ENCODE results near the gene VCL. TPM values are rescaled to one million over a fixed set of nuclear protein-coding genes. Genes with fewer than 3 reads are reported as not detected.
"Not testable (repeated sequence)": the region's sequence is repeated elsewhere in the genome, so short reads cannot be mapped to it uniquely, and the experiment has no call there.

VCL gene
- total RNA-seq, 1 donor from 2014 or later = 131 TPM

DNA sequence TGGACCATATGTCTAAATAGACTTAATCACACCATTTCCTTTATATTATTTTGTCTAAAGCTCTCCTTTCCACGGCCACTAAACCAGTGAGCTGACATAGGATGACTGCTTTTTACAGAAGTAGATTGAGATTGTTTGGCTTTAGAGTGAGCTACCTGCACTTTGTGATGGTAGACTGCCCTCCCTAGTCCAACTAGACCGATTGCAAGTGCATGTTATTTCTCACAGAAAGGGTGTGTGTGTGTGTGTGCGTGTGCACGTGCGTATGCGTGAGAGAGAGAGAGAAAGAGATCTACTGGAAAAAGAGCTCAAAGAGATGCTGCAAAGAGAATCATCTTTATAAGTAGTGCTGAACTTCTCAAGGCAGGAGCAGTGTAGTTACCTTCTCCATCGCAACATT, 60.7 kb downstream of the VCL start:
- peak overlapping the region; percentile 11 for H3K27ac Mint-ChIP-seq
- no peak for DNase-seq (ENCODE audit: low spot score in 2 of 2, unreplicated experiment in 2 of 2)
- H3K4me3 Mint-ChIP-seq = no peak overlapping the region
- H3K36me3 Mint-ChIP-seq = peaks cover 10% of the 10 kb centered on the region
- H3K4me1 Mint-ChIP-seq = peaks cover 28% of the 10 kb centered on the region
- H3K27me3 Mint-ChIP-seq (ENCODE audit: low read depth) = no peaks in the 10 kb centered on the region
- H3K9me3 Mint-ChIP-seq = peaks cover 7% of the 10 kb centered on the region
- TF ChIP-seq, protein P1, sequence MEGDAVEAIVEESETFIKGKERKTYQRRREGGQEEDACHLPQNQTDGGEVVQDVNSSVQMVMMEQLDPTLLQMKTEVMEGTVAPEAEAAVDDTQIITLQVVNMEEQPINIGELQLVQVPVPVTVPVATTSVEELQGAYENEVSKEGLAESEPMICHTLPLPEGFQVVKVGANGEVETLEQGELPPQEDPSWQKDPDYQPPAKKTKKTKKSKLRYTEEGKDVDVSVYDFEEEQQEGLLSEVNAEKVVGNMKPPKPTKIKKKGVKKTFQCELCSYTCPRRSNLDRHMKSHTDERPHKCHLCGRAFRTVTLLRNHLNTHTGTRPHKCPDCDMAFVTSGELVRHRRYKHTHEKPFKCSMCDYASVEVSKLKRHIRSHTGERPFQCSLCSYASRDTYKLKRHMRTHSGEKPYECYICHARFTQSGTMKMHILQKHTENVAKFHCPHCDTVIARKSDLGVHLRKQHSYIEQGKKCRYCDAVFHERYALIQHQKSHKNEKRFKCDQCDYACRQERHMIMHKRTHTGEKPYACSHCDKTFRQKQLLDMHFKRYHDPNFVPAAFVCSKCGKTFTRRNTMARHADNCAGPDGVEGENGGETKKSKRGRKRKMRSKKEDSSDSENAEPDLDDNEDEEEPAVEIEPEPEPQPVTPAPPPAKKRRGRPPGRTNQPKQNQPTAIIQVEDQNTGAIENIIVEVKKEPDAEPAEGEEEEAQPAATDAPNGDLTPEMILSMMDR (IDR thresholded peaks at IDR 0.05; ENCODE audit: unreplicated experiment) = no peak

- TF ChIP-seq, protein P1 (IDR thresholded peaks at IDR 0.05; ENCODE audit: unreplicated experiment) = no peak
- Mint-ChIP-seq H3K4me1 (peaks cover 23% of the 10 kb centered on the region), H3K27me3 (ENCODE audit: low read depth) (no peaks in the 10 kb centered on the region), H3K27ac (no peak overlapping the region), H3K36me3 (peaks cover 17% of the 10 kb centered on the region), H3K9me3 (peaks cover 10% of the 10 kb centered on the region), H3K4me3 (no peak overlapping the region)
- no peak for DNase-seq (ENCODE audit: low spot score in 2 of 2, unreplicated experiment in 2 of 2)
Observed at GRCh38 chr10:74061104-74061503, 63.2 kb downstream of the VCL start.

GRCh38 chr10:74061978-74062377, 64.1 kb downstream of the VCL start:
- peak overlapping the region; percentile 35 for H3K27ac Mint-ChIP-seq
- not testable (repeated sequence) for H3K4me3 Mint-ChIP-seq

GRCh38 chr10:74063256-74063655, 65.3 kb downstream of the VCL start:
- no peak for DNase-seq (ENCODE audit: low spot score in 2 of 2, unreplicated experiment in 2 of 2)
- Mint-ChIP-seq H3K27ac (no peak overlapping the region), H3K4me1 (peaks cover 18% of the 10 kb centered on the region), H3K27me3 (ENCODE audit: low read depth) (no peaks in the 10 kb centered on the region), H3K36me3 (peaks cover 17% of the 10 kb centered on the region), H3K9me3 (peaks cover 10% of the 10 kb centered on the region), H3K4me3 (no peak overlapping the region)
- TF ChIP-seq, protein P1 (IDR thresholded peaks at IDR 0.05; ENCODE audit: unreplicated experiment) = no peak

More at GRCh38 chr10:74061978-74062377, 64.1 kb downstream of the VCL start:
- Mint-ChIP-seq H3K4me1 (peaks cover 17% of the 10 kb centered on the region), H3K9me3 (peaks cover 10% of the 10 kb centered on the region), H3K36me3 (peaks cover 17% of the 10 kb centered on the region)
- not testable (repeated sequence) for H3K27me3 Mint-ChIP-seq (ENCODE audit: low read depth); DNase-seq (ENCODE audit: low spot score in 2 of 2, unreplicated experiment in 2 of 2)

- Mint-ChIP-seq H3K27me3 (ENCODE audit: low read depth) (no peaks in the 10 kb centered on the region), H3K4me1 (peaks cover 16% of the 10 kb centered on the region), H3K27ac (peak overlapping the region; percentile 1), H3K36me3 (peaks cover 20% of the 10 kb centered on the region), H3K9me3 (peaks cover 10% of the 10 kb centered on the region), H3K4me3 (no peak overlapping the region)
- TF ChIP-seq, protein P1 (IDR thresholded peaks at IDR 0.05; ENCODE audit: unreplicated experiment) = no peak
- DNase-seq (ENCODE audit: low spot score in 2 of 2, unreplicated experiment in 2 of 2) = no peak
Observed at GRCh38 chr10:74067373-74068352, 69.7 kb downstream of the VCL start.

GRCh38 chr10:74071157-74071556, 73.2 kb downstream of the VCL start:
- Mint-ChIP-seq H3K36me3 (peaks cover 21% of the 10 kb centered on the region), H3K27ac (no peak overlapping the region)

More at GRCh38 chr10:74071157-74071556, 73.2 kb downstream of the VCL start:
- Mint-ChIP-seq H3K9me3 (no peaks in the 10 kb centered on the region), H3K4me1 (peaks cover 16% of the 10 kb centered on the region), H3K4me3 (no peak overlapping the region), H3K27me3 (ENCODE audit: low read depth) (no peaks in the 10 kb centered on the region)
- DNase-seq (ENCODE audit: low spot score in 2 of 2, unreplicated experiment in 2 of 2) = no peak
- TF ChIP-seq, protein P1 (IDR thresholded peaks at IDR 0.05; ENCODE audit: unreplicated experiment) = no peak
